Stimulated activated CD4-positive, alpha-beta T cell treated with anti-CD3 and anti-CD28 coated beads, Interleukin-4, amount 100 ng/mL, for 4 hours (primary cell): ENCODE measurements around the gene ELMO1.

Source experiments
- DNase-seq, 2 experiments: peaks; one replicate each; pipeline ENCODE4 v3.0.0-alpha.2; 2020

ELMO1 gene

GRCh38 chr7:37363536-37364491 is 84.8 kb downstream of the ELMO1 start:
- no peak for DNase-seq

- no peak for DNase-seq
These were observed 85.9 kb downstream of the ELMO1 start for GRCh38 chr7:37362802-37363201.

- DNase-seq: no peak
These were observed 88.2 kb downstream of the ELMO1 start for GRCh38 chr7:37360484-37360883.

GRCh38 chr7:37359662-37360444 is 88.8 kb downstream of the ELMO1 start:
- peak in 1 of 2 experiments; percentile 35 for DNase-seq

GRCh38 chr7:37359180-37359579 is 89.5 kb downstream of the ELMO1 start:
- no peak for DNase-seq

GRCh38 chr7:37357637-37357996 is 91.0 kb downstream of the ELMO1 start:
- DNase-seq: no peak

GRCh38 chr7:37356911-37357636 is 91.6 kb downstream of the ELMO1 start:
- DNase-seq: no peak

- DNase-seq: peak; percentile 51 to 69
These were observed 94.0 kb downstream of the ELMO1 start for GRCh38 chr7:37354656-37355131.

- DNase-seq: no peak
These were observed 94.6 kb downstream of the ELMO1 start for GRCh38 chr7:37353949-37354655.

- DNase-seq: peak; percentile 48 to 78
These were observed 95.4 kb downstream of the ELMO1 start for GRCh38 chr7:37352974-37353948.

- DNase-seq: no peak
These were observed 96.3 kb downstream of the ELMO1 start for GRCh38 chr7:37352251-37352880.

- no peak for DNase-seq
These were observed 96.9 kb downstream of the ELMO1 start for GRCh38 chr7:37351716-37352115.

GRCh38 chr7:37349979-37350590 is 98.6 kb downstream of the ELMO1 start:
- no peak for DNase-seq

GRCh38 chr7:37348982-37349381 is 99.7 kb downstream of the ELMO1 start:
- DNase-seq: no peak

GRCh38 chr7:37346761-37347160 is 101.9 kb downstream of the ELMO1 start:
- no peak for DNase-seq

GRCh38 chr7:37344886-37345579 is 103.6 kb downstream of the ELMO1 start:
- no peak for DNase-seq

GRCh38 chr7:37342688-37343471 is 105.8 kb downstream of the ELMO1 start:
- DNase-seq: peak; percentile 46 to 72

- no peak for DNase-seq
These were observed 106.4 kb downstream of the ELMO1 start for GRCh38 chr7:37342176-37342687.
